Measurements from ENCODE around the gene NECAP2.
"Not testable (repeated sequence)": the region's sequence is repeated elsewhere in the genome, so short reads cannot be mapped to it uniquely, and the experiment has no call there.

Gene NECAP2

GRCh38 chr1:16492937-16493336 lies 52.4 kb downstream of the NECAP2 start:
- not testable (repeated sequence) for DNase-seq

GRCh38 chr1:16493731-16494130 lies 53.2 kb downstream of the NECAP2 start:
- not testable (repeated sequence) for DNase-seq

GRCh38 chr1:16497474-16497904 lies 57.0 kb downstream of the NECAP2 start:
- not testable (repeated sequence) for DNase-seq

GRCh38 chr1:16498047-16498446 lies 57.5 kb downstream of the NECAP2 start:
- DNase-seq: not testable (repeated sequence)

GRCh38 chr1:16498573-16499413 lies 58.3 kb downstream of the NECAP2 start:
- DNase-seq: peak in 57 of 58 donors; percentile 37 to 86 (median 78)

GRCh38 chr1:16500466-16500865 lies 59.9 kb downstream of the NECAP2 start:
- DNase-seq: peak in 2 of 58 donors; percentile 7 to 16

GRCh38 chr1:16500975-16501374 lies 60.5 kb downstream of the NECAP2 start:
- DNase-seq: not testable (repeated sequence)

- not testable (repeated sequence) for DNase-seq
Observed at GRCh38 chr1:16501446-16501845, 60.9 kb downstream of the NECAP2 start.

GRCh38 chr1:16503494-16503893 lies 63.0 kb downstream of the NECAP2 start:
- DNase-seq: no peak

GRCh38 chr1:16505870-16506269 lies 65.3 kb downstream of the NECAP2 start:
- not testable (repeated sequence) for DNase-seq

- not testable (repeated sequence) for DNase-seq
Observed at GRCh38 chr1:16506364-16507136, 66.0 kb downstream of the NECAP2 start.

- peak in 1 of 58 donors; percentile 30 for DNase-seq
Observed at GRCh38 chr1:16508861-16509445, 68.4 kb downstream of the NECAP2 start.

Measured in anterior cingulate cortex (tissue), 58 donors.